Glutamatergic neuron (in vitro differentiated cells): ENCODE data around the gene KCNH5. TPM values are rescaled to one million over a fixed set of nuclear protein-coding genes. Genes with fewer than 3 reads are reported as not detected.

Experiments used
- DNase-seq: peaks from one replicate; pipeline ENCODE4 v3.0.0; 2022
- H3K27ac Mint-ChIP-seq: one replicate; pipeline ENCODE4 v1.8.0; 2020; ENCODE audit warnings: mild to moderate bottlenecking, mixed read lengths, inconsistent platforms; ENCODE audit not compliant: unreplicated experiment
- H3K27me3 Mint-ChIP-seq: one replicate; pipeline ENCODE4 v1.8.0; 2020; ENCODE audit warnings: mild to moderate bottlenecking, moderate library complexity, mixed read lengths, inconsistent platforms; ENCODE audit not compliant: unreplicated experiment
- H3K36me3 Mint-ChIP-seq: one replicate; pipeline ENCODE4 v1.8.0; 2020; ENCODE audit warnings: mild to moderate bottlenecking, mixed read lengths, inconsistent platforms; ENCODE audit not compliant: unreplicated experiment
- H3K4me1 Mint-ChIP-seq: one replicate; pipeline ENCODE4 v1.8.0; 2020; ENCODE audit warnings: mild to moderate bottlenecking, low read depth, mixed read lengths, inconsistent platforms; ENCODE audit not compliant: unreplicated experiment
- H3K4me3 Mint-ChIP-seq: one replicate; pipeline ENCODE4 v1.8.0; 2020; ENCODE audit warnings: mild to moderate bottlenecking, mixed read lengths, inconsistent platforms; ENCODE audit not compliant: unreplicated experiment
- H3K9me3 Mint-ChIP-seq: one replicate; pipeline ENCODE4 v1.8.0; 2020; ENCODE audit warnings: mild to moderate bottlenecking, moderate library complexity, mixed read lengths, inconsistent platforms; ENCODE audit not compliant: unreplicated experiment
- CTCF ChIP-seq: fragments of 200-600 bp; sonication (generic); IDR thresholded peaks from one replicate; pipeline ENCODE4 v1.5.0; 2021; ENCODE audit not compliant: partially characterized antibody, unreplicated experiment
- total RNA-seq: library from RNA; stranded (reverse); fragmentation: NEBNext Ultra II Directional; extraction: Animal tissue kit (Norgen Biotek cat#: 25700); gene quantifications from one replicate; pipeline ENCODE4 v1.2.1, GENCODE V29; 2021; ENCODE audit not compliant: unreplicated experiment

KCNH5 gene
- total RNA-seq, 1 donor from 2014 or later = 0.32 TPM

- Mint-ChIP-seq H3K27ac (no peak overlapping the region), H3K27me3 (no peaks in the 10 kb centered on the region), H3K4me3 (no peak overlapping the region), H3K4me1 (peaks cover 3% of the 10 kb centered on the region), H3K9me3 (no peaks in the 10 kb centered on the region), H3K36me3 (no peaks in the 10 kb centered on the region)
- DNase-seq = no peak
- no peak for TF ChIP-seq CTCF
Observed at GRCh38 chr14:62934439-62934838, 110.8 kb downstream of the KCNH5 start.

DNA sequence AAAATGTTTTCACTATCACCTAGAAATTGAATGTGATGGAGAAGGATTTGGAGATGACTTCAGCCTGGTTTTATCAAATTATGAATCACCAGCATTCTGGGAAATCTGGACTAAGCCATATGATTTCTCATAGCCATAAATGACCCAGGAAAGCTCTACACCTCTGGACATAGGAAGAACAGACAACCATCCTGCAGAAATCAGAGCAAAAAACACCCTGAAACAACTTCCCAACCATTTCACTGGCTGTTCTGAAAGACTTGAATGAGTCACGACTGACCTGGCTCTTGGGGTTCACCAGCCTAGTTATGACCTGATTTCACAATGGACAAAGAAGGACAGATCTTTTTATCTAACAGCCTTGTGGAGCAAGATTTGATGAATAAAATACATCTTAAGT is 123.8 kb downstream of the KCNH5 start:
- no peak for TF ChIP-seq CTCF
- H3K27me3 Mint-ChIP-seq = no peaks in the 10 kb centered on the region

DNA sequence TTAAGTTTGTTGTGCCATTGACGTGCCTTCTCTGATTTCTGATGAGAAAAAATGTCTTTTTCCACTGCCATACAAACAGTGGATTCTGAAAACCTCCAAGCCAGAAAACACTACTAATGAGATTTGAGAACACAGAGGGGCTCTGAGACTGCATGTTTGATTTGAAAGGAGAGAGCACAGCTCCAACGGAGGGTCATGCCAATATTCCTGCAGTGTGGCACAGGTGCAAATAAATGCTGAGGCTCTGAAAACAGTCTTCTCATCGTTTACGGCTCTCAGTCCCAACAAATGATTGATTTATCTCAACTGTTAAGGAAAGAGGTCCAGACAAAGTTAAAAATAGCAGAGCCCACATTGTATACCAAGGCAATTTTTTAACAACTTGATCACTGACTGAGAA is 128.7 kb downstream of the KCNH5 start:
- Mint-ChIP-seq H3K9me3 (no peaks in the 10 kb centered on the region), H3K4me3 (no peak overlapping the region), H3K36me3 (no peaks in the 10 kb centered on the region), H3K27ac (no peak overlapping the region), H3K27me3 (no peaks in the 10 kb centered on the region), H3K4me1 (no peaks in the 10 kb centered on the region)
- no peak for TF ChIP-seq CTCF
- no peak for DNase-seq

More for the DNA sequence above, 123.8 kb downstream of the KCNH5 start:
- H3K4me1 Mint-ChIP-seq = no peaks in the 10 kb centered on the region
- H3K36me3 Mint-ChIP-seq = no peaks in the 10 kb centered on the region
- no peak overlapping the region for H3K27ac Mint-ChIP-seq
- no peak for DNase-seq
- no peaks in the 10 kb centered on the region for H3K9me3 Mint-ChIP-seq
- no peak overlapping the region for H3K4me3 Mint-ChIP-seq

DNA sequence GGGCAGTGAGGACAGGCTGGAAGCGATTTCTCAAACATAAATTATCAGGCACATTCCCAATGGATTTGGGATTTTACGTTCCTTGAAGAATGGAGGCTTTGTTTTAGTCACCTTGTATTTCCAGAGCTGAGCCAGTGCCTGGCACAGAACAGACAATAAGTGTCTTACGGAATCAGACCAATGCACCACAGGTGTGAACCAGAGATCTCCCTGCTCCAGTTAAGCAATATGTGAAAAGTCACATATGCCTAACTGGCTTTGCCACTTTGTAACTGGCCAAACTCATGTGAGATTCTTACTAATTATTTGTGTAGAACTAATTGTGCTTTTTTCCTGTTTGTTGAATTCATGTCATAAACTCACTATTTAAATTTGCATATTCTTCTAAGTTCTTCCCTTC is 130.4 kb downstream of the KCNH5 start:
- Mint-ChIP-seq H3K4me3 (no peak overlapping the region), H3K9me3 (no peaks in the 10 kb centered on the region), H3K27me3 (no peaks in the 10 kb centered on the region), H3K27ac (no peak overlapping the region), H3K4me1 (no peaks in the 10 kb centered on the region), H3K36me3 (no peaks in the 10 kb centered on the region)
- TF ChIP-seq CTCF = no peak
- DNase-seq = no peak

DNA sequence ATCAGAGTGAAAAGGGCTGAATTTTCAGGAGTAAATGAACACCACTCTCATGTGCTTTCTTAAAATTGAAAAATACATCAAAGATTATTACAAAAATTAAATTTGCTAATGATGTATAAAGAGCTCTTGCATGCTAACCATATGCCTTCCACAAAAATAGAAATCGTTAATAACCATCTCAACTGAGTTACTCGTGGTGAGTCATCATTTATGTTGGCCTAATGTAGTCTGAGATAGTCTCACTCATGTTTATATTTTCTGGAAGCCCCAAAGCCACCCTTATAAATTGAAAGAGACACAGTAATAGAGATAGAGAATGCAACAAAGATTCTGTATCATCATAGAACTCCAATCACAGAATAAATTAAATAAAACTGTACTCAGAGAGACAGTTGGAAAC is 131.2 kb downstream of the KCNH5 start:
- TF ChIP-seq CTCF = no peak
- DNase-seq = no peak
- H3K9me3 Mint-ChIP-seq = no peaks in the 10 kb centered on the region
- no peaks in the 10 kb centered on the region for H3K4me1 Mint-ChIP-seq
- no peak overlapping the region for H3K4me3 Mint-ChIP-seq
- no peaks in the 10 kb centered on the region for H3K27me3 Mint-ChIP-seq
- H3K27ac Mint-ChIP-seq = no peak overlapping the region
- H3K36me3 Mint-ChIP-seq = no peaks in the 10 kb centered on the region
